HepG2 (cell line): Measurements from ENCODE around the gene DCAF7.

ENCODE experiments used
- CEBPZ ChIP-seq: IDR thresholded peaks from 2 replicates; pipeline ENCODE4 v1.6.1; 2012; ENCODE audit warnings: low read length, improper control_type of control experiment
- CTCF ChIP-seq: sonication (generic); formaldehyde crosslinking; IDR thresholded peaks from 2 replicates; pipeline ENCODE4 v1.5.0; 2020; ENCODE audit warnings: mild to moderate bottlenecking, missing genetic modification reagents, moderate library complexity
- MATR3 ChIP-seq: sonication (generic); formaldehyde crosslinking; IDR thresholded peaks from 2 replicates; pipeline ENCODE4 v1.4.0; 2020; ENCODE audit warnings: missing genetic modification reagents
- MXI1 ChIP-seq: IDR thresholded peaks from 3 replicates; pipeline ENCODE4 v1.6.1; 2012; ENCODE audit warnings: low read depth, low read length, inconsistent platforms, borderline replicate concordance
- NR2F2 ChIP-seq: IDR thresholded peaks from 2 replicates; pipeline ENCODE4 v1.6.1; 2012; ENCODE audit warnings: low read depth, inconsistent platforms, borderline replicate concordance
- RAD21 ChIP-seq: fragments of 450-650 bp; formaldehyde crosslinking; IDR thresholded peaks from 2 replicates; pipeline ENCODE4 v1.5.0; 2020; ENCODE audit warnings: mild to moderate bottlenecking
- RXRA ChIP-seq: sonication (generic); formaldehyde crosslinking; IDR thresholded peaks from 2 replicates; pipeline ENCODE4 v1.5.1; 2020; ENCODE audit warnings: missing genetic modification reagents
- SP1 ChIP-seq, 2 experiments: fragments of 450-650 bp in 1 of 2; sonication (generic) in 1 of 2; formaldehyde crosslinking in 1 of 2; IDR thresholded peaks; 2 replicates each; pipeline versions ENCODE4 v1.4.0 to v1.6.1; 2016 to 2020; ENCODE audit warnings: missing genetic modification reagents in 1 of 2
- SUZ12 ChIP-seq: fragments of 150-350 bp; IDR thresholded peaks from 2 replicates; pipeline ENCODE4 v1.6.1; 2014; ENCODE audit warnings: low read depth, low read length

- TF ChIP-seq RXRA (CRISPR knock-in tag): no peak
- no peak for TF ChIP-seq CTCF (CRISPR knock-in tag)
- TF ChIP-seq MATR3 (CRISPR knock-in tag): no peak
- TF ChIP-seq RAD21 (CRISPR knock-in tag): no peak
- no peak for TF ChIP-seq MXI1
- no peak for TF ChIP-seq NR2F2
- TF ChIP-seq CEBPZ: no peak
- no peak for TF ChIP-seq SP1 (IDR thresholded peaks at IDR 0.05)
- TF ChIP-seq SP1 (CRISPR knock-in tag; IDR thresholded peaks at IDR 0.05): no peak
- TF ChIP-seq SUZ12: no peak
Observed at GRCh38 chr17:63626551-63627180, 76.4 kb downstream of the DCAF7 start.
